HepG2 (cell line): ENCODE measurements around the gene WNT7B. TPM values are rescaled to one million over a fixed set of nuclear protein-coding genes. Genes with fewer than 3 reads are reported as not detected.

Experiments
- ATF7-NPFF ChIP-seq: sonication (generic); formaldehyde crosslinking; IDR thresholded peaks from 2 replicates; pipeline ENCODE4 v1.8.1; 2023; ENCODE audit warnings: mild to moderate bottlenecking, low read depth, missing genetic modification reagents, moderate library complexity
- GABPA ChIP-seq, 2 experiments: IDR thresholded peaks; 2 replicates each; pipeline ENCODE4 v1.6.1; 2011 to 2016; ENCODE audit warnings: low read depth in 2 of 2, low read length in 1 of 2, missing biosample characterization in 1 of 2, missing genetic modification characterization in 1 of 2
- GATAD2A ChIP-seq: IDR thresholded peaks from 2 replicates; pipeline ENCODE4 v1.6.1; 2016
- IKZF4 ChIP-seq: sonication (generic); formaldehyde crosslinking; IDR thresholded peaks from 2 replicates; pipeline ENCODE4 v1.5.1; 2020; ENCODE audit warnings: borderline replicate concordance, mild to moderate bottlenecking, low read depth, missing genetic modification reagents; ENCODE audit errors: not compliant biosample characterization
- XRCC5 ChIP-seq: fragments of 200-400 bp; formaldehyde crosslinking; optimal IDR thresholded peaks from 2 replicates; pipeline ENCODE3; 2017; ENCODE audit warnings: mild to moderate bottlenecking, low read length
- ZNF510 ChIP-seq: sonication (generic); formaldehyde crosslinking; IDR thresholded peaks from 2 replicates; pipeline ENCODE4 v1.4.0; 2020; ENCODE audit warnings: low read depth, mild to moderate bottlenecking, missing genetic modification reagents
- ZNF572 ChIP-seq: sonication (generic); formaldehyde crosslinking; IDR thresholded peaks from 2 replicates; pipeline ENCODE4 v1.5.1; 2020; ENCODE audit warnings: mild to moderate bottlenecking, missing genetic modification reagents
- ZNF607 ChIP-seq: sonication (generic); formaldehyde crosslinking; IDR thresholded peaks from 2 replicates; pipeline ENCODE4 v1.5.1; 2020; ENCODE audit warnings: missing genetic modification reagents, mild to moderate bottlenecking, borderline replicate concordance
- ZNF660 ChIP-seq: sonication (generic); formaldehyde crosslinking; IDR thresholded peaks from 2 replicates; pipeline ENCODE4 v1.5.1; 2020; ENCODE audit warnings: mild to moderate bottlenecking, low read depth, missing genetic modification reagents, borderline replicate concordance
- ZNF792 ChIP-seq: IDR thresholded peaks from 2 replicates; pipeline ENCODE4 v1.6.1; 2016
- ZNF850 ChIP-seq: sonication (generic); formaldehyde crosslinking; conservative IDR thresholded peaks from 2 replicates; pipeline ENCODE4 v1.9.0; 2021; ENCODE audit warnings: mild to moderate bottlenecking, missing genetic modification reagents
- ZSCAN12 ChIP-seq: sonication (generic); formaldehyde crosslinking; IDR thresholded peaks from 2 replicates; pipeline ENCODE4 v1.9.0; 2021; ENCODE audit warnings: mild to moderate bottlenecking, missing genetic modification reagents
- polyA plus RNA-seq, 8 experiments: library from polyadenylated mRNA; depleted of rRNA in 3 of 8; stranded (reverse) in 7 of 8; unstranded in 1 of 8; fragments of >200 nt; fragmentation: Illumina TruSeq in 4 of 8; extraction: Trizol in 4 of 8; gene quantifications; 2 replicates each; pipeline versions ENCODE4 v1.2.1 to v1.2.3, GENCODE V29; 2011 to 2016; ENCODE audit warnings: low read depth in 4 of 8, missing spikeins in 1 of 8, mixed read lengths in 1 of 8; ENCODE audit not compliant: insufficient read depth in 1 of 8
- total RNA-seq, 5 experiments: library from RNA; depleted of rRNA; stranded (reverse); fragments of >200 nt; fragmentation: Illumina TruSeq; extraction: Trizol; gene quantifications; 2 replicates each; pipeline ENCODE4 v1.2.3, GENCODE V29; 2016; ENCODE audit warnings: low read depth in 1 of 5
- TF ChIP-seq, protein P1 (sequence below): sonication (generic); formaldehyde crosslinking; IDR thresholded peaks from 2 replicates; pipeline ENCODE4 v1.5.0; 2020; ENCODE audit warnings: mild to moderate bottlenecking, missing genetic modification reagents
- TF ChIP-seq, protein P2 (sequence below): sonication (generic); formaldehyde crosslinking; IDR thresholded peaks from 2 replicates; pipeline ENCODE4 v1.4.0; 2020; ENCODE audit warnings: missing genetic modification reagents, borderline replicate concordance
- TF ChIP-seq, protein P3 (sequence below): sonication (generic); formaldehyde crosslinking; IDR thresholded peaks from 2 replicates; pipeline ENCODE4 v1.4.0; 2020; ENCODE audit warnings: missing genetic modification reagents

The WNT7B gene
- total and polyA plus RNA-seq, 2 of the 13 experiments (the other 11 are each of a cell fraction or from before 2014, with no cell fraction given), result 0.09 TPM; not detected in 1

DNA sequence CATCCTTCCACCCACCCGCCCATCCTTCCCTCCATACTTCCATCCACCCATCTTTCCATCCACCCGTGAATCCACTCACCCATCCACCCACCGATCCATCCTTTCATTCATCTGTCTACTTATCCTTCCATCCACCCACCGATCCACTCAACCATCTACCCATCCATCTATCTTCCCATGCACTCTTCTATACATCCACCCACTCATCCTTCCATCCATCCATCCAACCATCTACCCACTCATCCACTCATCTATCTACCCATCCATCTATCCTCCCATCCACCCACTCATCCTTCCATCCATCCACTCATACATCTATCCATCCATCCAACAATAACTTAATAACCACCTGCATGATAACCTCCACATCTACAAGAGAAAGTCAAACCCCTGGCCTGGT lies 47.3 kb downstream of the WNT7B start (continued):
- TF ChIP-seq ZNF510 (CRISPR knock-in tag), result no peak
- TF ChIP-seq XRCC5, result no peak
- TF ChIP-seq ZNF792 (CRISPR knock-in tag), result no peak
- TF ChIP-seq, protein P1, sequence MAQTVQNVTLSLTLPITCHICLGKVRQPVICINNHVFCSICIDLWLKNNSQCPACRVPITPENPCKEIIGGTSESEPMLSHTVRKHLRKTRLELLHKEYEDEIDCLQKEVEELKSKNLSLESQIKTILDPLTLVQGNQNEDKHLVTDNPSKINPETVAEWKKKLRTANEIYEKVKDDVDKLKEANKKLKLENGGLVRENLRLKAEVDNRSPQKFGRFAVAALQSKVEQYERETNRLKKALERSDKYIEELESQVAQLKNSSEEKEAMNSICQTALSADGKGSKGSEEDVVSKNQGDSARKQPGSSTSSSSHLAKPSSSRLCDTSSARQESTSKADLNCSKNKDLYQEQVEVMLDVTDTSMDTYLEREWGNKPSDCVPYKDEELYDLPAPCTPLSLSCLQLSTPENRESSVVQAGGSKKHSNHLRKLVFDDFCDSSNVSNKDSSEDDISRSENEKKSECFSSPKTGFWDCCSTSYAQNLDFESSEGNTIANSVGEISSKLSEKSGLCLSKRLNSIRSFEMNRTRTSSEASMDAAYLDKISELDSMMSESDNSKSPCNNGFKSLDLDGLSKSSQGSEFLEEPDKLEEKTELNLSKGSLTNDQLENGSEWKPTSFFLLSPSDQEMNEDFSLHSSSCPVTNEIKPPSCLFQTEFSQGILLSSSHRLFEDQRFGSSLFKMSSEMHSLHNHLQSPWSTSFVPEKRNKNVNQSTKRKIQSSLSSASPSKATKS, result no peak
- no peak for TF ChIP-seq IKZF4 (CRISPR knock-in tag)
- no peak for TF ChIP-seq ZNF850 (CRISPR knock-in tag)
- no peak for TF ChIP-seq GATAD2A (CRISPR knock-in tag)
- TF ChIP-seq ZNF572 (CRISPR knock-in tag), result no peak
- TF ChIP-seq GABPA (IDR thresholded peaks at IDR 0.05; ENCODE audit: low read depth, low read length), result no peak
- TF ChIP-seq GABPA (CRISPR knock-in tag; IDR thresholded peaks at IDR 0.05; ENCODE audit: low read depth), result no peak
- no peak for TF ChIP-seq ATF7-NPFF (CRISPR knock-in tag)
- TF ChIP-seq, protein P2, sequence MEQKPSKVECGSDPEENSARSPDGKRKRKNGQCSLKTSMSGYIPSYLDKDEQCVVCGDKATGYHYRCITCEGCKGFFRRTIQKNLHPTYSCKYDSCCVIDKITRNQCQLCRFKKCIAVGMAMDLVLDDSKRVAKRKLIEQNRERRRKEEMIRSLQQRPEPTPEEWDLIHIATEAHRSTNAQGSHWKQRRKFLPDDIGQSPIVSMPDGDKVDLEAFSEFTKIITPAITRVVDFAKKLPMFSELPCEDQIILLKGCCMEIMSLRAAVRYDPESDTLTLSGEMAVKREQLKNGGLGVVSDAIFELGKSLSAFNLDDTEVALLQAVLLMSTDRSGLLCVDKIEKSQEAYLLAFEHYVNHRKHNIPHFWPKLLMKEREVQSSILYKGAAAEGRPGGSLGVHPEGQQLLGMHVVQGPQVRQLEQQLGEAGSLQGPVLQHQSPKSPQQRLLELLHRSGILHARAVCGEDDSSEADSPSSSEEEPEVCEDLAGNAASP, result no peak
- no peak for TF ChIP-seq ZNF607 (CRISPR knock-in tag)
- no peak for TF ChIP-seq ZNF660 (CRISPR knock-in tag)
- TF ChIP-seq, protein P3, sequence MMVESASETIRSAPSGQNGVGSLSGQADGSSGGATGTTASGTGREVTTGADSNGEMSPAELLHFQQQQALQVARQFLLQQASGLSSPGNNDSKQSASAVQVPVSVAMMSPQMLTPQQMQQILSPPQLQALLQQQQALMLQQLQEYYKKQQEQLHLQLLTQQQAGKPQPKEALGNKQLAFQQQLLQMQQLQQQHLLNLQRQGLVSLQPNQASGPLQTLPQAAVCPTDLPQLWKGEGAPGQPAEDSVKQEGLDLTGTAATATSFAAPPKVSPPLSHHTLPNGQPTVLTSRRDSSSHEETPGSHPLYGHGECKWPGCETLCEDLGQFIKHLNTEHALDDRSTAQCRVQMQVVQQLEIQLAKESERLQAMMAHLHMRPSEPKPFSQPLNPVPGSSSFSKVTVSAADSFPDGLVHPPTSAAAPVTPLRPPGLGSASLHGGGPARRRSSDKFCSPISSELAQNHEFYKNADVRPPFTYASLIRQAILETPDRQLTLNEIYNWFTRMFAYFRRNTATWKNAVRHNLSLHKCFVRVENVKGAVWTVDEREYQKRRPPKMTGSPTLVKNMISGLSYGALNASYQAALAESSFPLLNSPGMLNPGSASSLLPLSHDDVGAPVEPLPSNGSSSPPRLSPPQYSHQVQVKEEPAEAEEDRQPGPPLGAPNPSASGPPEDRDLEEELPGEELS (CRISPR knock-in tag), result no peak
- no peak for TF ChIP-seq ZSCAN12 (CRISPR knock-in tag)
